Mesendoderm (in vitro differentiated cells): Measurements from ENCODE around the gene CLEC19A.

Source experiments
- DNase-seq: peaks from one replicate; pipeline ENCODE4 v3.0.0; 2013
- H2AK5ac ChIP-seq: 2 replicates; pipeline ENCODE4 v1.6.1; 2013; ENCODE audit warnings: low read length, inconsistent platforms
- H2BK120ac ChIP-seq: 2 replicates; pipeline ENCODE4 v1.6.1; 2013; ENCODE audit warnings: low read depth, mild to moderate bottlenecking, low read length, moderate library complexity, mixed read lengths
- H2BK15ac ChIP-seq: replicated peaks from 2 replicates; pipeline ENCODE4 v1.6.1; 2013; ENCODE audit warnings: low read depth, mild to moderate bottlenecking, moderate library complexity
- H2BK5ac ChIP-seq: 2 replicates; pipeline ENCODE4 v1.6.1; 2013; ENCODE audit warnings: low read length, inconsistent platforms
- H3K18ac ChIP-seq: 2 replicates; pipeline ENCODE4 v1.6.1; 2013; ENCODE audit warnings: mild to moderate bottlenecking, low read length, mixed read lengths
- H3K23ac ChIP-seq: one replicate; pipeline ENCODE4 v1.6.1; 2013; ENCODE audit warnings: low read length
- H3K27ac ChIP-seq: 2 replicates; pipeline ENCODE4 v1.5.1; 2013; ENCODE audit warnings: low read depth, mild to moderate bottlenecking, inconsistent platforms, low read length, moderate library complexity
- H3K27me3 ChIP-seq: 2 replicates; pipeline ENCODE4 v1.6.1; 2013; ENCODE audit warnings: low read length, control low read depth, mild to moderate bottlenecking, inconsistent platforms; ENCODE audit not compliant: insufficient read depth, poor library complexity
- H3K36me3 ChIP-seq: 2 replicates; pipeline ENCODE4 v1.6.1; 2013; ENCODE audit warnings: low read length, inconsistent platforms; ENCODE audit not compliant: control insufficient read depth, insufficient read depth
- H3K4ac ChIP-seq: one replicate; pipeline ENCODE4 v1.6.1; 2013; ENCODE audit warnings: low read depth, mild to moderate bottlenecking, low read length, moderate library complexity
- H3K4me1 ChIP-seq: 2 replicates; pipeline ENCODE4 v1.6.1; 2013; ENCODE audit warnings: low read depth, low read length, inconsistent platforms; ENCODE audit not compliant: control insufficient read depth
- H3K4me2 ChIP-seq: 2 replicates; pipeline ENCODE4 v1.6.1; 2013; ENCODE audit warnings: low read length
- H3K4me3 ChIP-seq: 2 replicates; pipeline ENCODE4 v1.5.1; 2013; ENCODE audit warnings: mild to moderate bottlenecking, low read length
- H3K56ac ChIP-seq: one replicate; pipeline ENCODE4 v1.6.1; 2013; ENCODE audit warnings: low read length
- H3K79me1 ChIP-seq: 2 replicates; pipeline ENCODE4 v1.6.1; 2013; ENCODE audit warnings: low read length, inconsistent platforms
- H3K79me2 ChIP-seq: 2 replicates; pipeline ENCODE4 v1.6.1; 2013; ENCODE audit warnings: mild to moderate bottlenecking, low read length; ENCODE audit not compliant: control insufficient read depth, insufficient read depth
- H3K9ac ChIP-seq: 2 replicates; pipeline ENCODE4 v1.6.1; 2013; ENCODE audit warnings: low read length, inconsistent platforms
- H4K5ac ChIP-seq: one replicate; pipeline ENCODE4 v1.6.1; 2013; ENCODE audit warnings: low read length
- H4K8ac ChIP-seq: one replicate; pipeline ENCODE4 v1.6.1; 2013; ENCODE audit warnings: low read depth, mild to moderate bottlenecking, control low read depth, low read length, moderate library complexity
- WGBS: extraction: QIAGEN DNeasy Blood & Tissue Kit; methylation state at CpG from one replicate; pipeline ENCODE4 v1.1.7; 2013; ENCODE audit warnings: low lambda C conversion rate, missing lambda C conversion rate; ENCODE audit not compliant: insufficient coverage; ENCODE audit errors: extremely low coverage; 5-methylcytosine and 5-hydroxymethylcytosine counted together

CLEC19A gene

GRCh38 chr16:19359556-19359955, 74.0 kb downstream of the CLEC19A start:
- Histone ChIP-seq H3K36me3 (no peaks in the 10 kb centered on the region), H3K79me2 (no peaks in the 10 kb centered on the region), H3K23ac (no peak overlapping the region), H2BK5ac (no peak overlapping the region), H2BK120ac (no peak overlapping the region), H3K56ac (no peak overlapping the region), H3K18ac (no peak overlapping the region), H3K4ac (no peak overlapping the region), H3K79me1 (no peaks in the 10 kb centered on the region), H4K8ac (no peak overlapping the region), H3K4me1 (no peaks in the 10 kb centered on the region), H3K4me3 (no peak overlapping the region), H4K5ac (no peak overlapping the region), H2BK15ac (no peak overlapping the region), H2AK5ac (no peak overlapping the region), H3K4me2 (no peak overlapping the region), H3K9ac (no peak overlapping the region), H3K27me3 (no peaks in the 10 kb centered on the region), H3K27ac (no peak overlapping the region)
- no CpG with 5 or more reads among the region's 2 CpGs for WGBS
- no peak for DNase-seq
